HG03280 (cell line): ENCODE measurements around the gene NEDD4L.

Experiments
- ATAC-seq: cut with Tn5 transposase; IDR thresholded peaks from one replicate; pipeline ENCODE4 v1.9.1; 2021; ENCODE audit warnings: mild to moderate bottlenecking, moderate library complexity; ENCODE audit not compliant: unreplicated experiment

Gene NEDD4L

GRCh38 chr18:58091099-58091611 is 47.1 kb downstream of the NEDD4L start:
- peak; percentile 68 for ATAC-seq

GRCh38 chr18:58093311-58093803 is 49.3 kb downstream of the NEDD4L start:
- no peak for ATAC-seq

- ATAC-seq = no peak
Observed at GRCh38 chr18:58095222-58095621, 51.2 kb downstream of the NEDD4L start.

GRCh38 chr18:58095655-58096054 is 51.6 kb downstream of the NEDD4L start:
- no peak for ATAC-seq

- no peak for ATAC-seq
Observed at GRCh38 chr18:58096658-58097057, 52.6 kb downstream of the NEDD4L start.

GRCh38 chr18:58097121-58097906 is 53.3 kb downstream of the NEDD4L start:
- no peak for ATAC-seq

- no peak for ATAC-seq
Observed at GRCh38 chr18:58097907-58098166, 53.8 kb downstream of the NEDD4L start.

- ATAC-seq = no peak
Observed at GRCh38 chr18:58098706-58099105, 54.7 kb downstream of the NEDD4L start.

- no peak for ATAC-seq
Observed at GRCh38 chr18:58100154-58100553, 56.1 kb downstream of the NEDD4L start.

GRCh38 chr18:58101291-58101794 is 57.3 kb downstream of the NEDD4L start:
- peak; percentile 76 for ATAC-seq

- ATAC-seq = no peak
Observed at GRCh38 chr18:58102018-58102417, 58.0 kb downstream of the NEDD4L start.

GRCh38 chr18:58102875-58103274 is 58.8 kb downstream of the NEDD4L start:
- no peak for ATAC-seq

- no peak for ATAC-seq
Observed at GRCh38 chr18:58103339-58103985, 59.4 kb downstream of the NEDD4L start.

- no peak for ATAC-seq
Observed at GRCh38 chr18:58104096-58104495, 60.1 kb downstream of the NEDD4L start.

GRCh38 chr18:58105206-58105887 is 61.3 kb downstream of the NEDD4L start:
- no peak for ATAC-seq

- no peak for ATAC-seq
Observed at GRCh38 chr18:58105888-58106260, 61.8 kb downstream of the NEDD4L start.

GRCh38 chr18:58106289-58107070 is 62.5 kb downstream of the NEDD4L start:
- no peak for ATAC-seq

GRCh38 chr18:58109256-58109655 is 65.2 kb downstream of the NEDD4L start:
- no peak for ATAC-seq

- no peak for ATAC-seq
Observed at GRCh38 chr18:58110398-58110797, 66.4 kb downstream of the NEDD4L start.

- no peak for ATAC-seq
Observed at GRCh38 chr18:58112174-58112573, 68.1 kb downstream of the NEDD4L start.

- ATAC-seq = no peak
Observed at GRCh38 chr18:58113337-58113736, 69.3 kb downstream of the NEDD4L start.
